Right cardiac atrium (tissue), 5 donors: Measurements from ENCODE around the gene DGKI. TPM values are rescaled to one million over a fixed set of nuclear protein-coding genes. Genes with fewer than 3 reads are reported as not detected.

ENCODE experiments used
- ATAC-seq, 2 donors: fragments of 200-7000 bp; cut with Tn5 transposase; one replicate each; pipeline versions ENCODE4 v1.8.0 to v1.9.1; 2020; ENCODE audit warnings: moderate library complexity in 2 of 2, mild to moderate bottlenecking in 1 of 2
- DNase-seq, 3 donors: peaks; one replicate each; pipeline ENCODE4 v3.0.0-alpha.2; 2020
- H3K27ac ChIP-seq: one replicate; pipeline ENCODE4 v1.5.1; 2013; ENCODE audit warnings: mild to moderate bottlenecking, low read length, control low read depth, moderate library complexity
- H3K27me3 ChIP-seq: one replicate; pipeline ENCODE4 v1.6.1; 2013; ENCODE audit not compliant: control insufficient read depth, insufficient read depth
- H3K4me1 ChIP-seq: one replicate; pipeline ENCODE4 v1.6.1; 2013; ENCODE audit warnings: low read length; ENCODE audit not compliant: control insufficient read depth, insufficient read depth
- H3K4me3 ChIP-seq: one replicate; pipeline ENCODE4 v1.5.1; 2013; ENCODE audit warnings: low read length, control low read depth
- H3K9me3 ChIP-seq: one replicate; pipeline ENCODE4 v1.6.1; 2013; ENCODE audit warnings: low read length; ENCODE audit not compliant: control insufficient read depth
- WGBS: extraction: QIAGEN DNeasy Blood & Tissue Kit; methylation state at CpG from one replicate; pipeline ENCODE4 v1.1.7; 2013; 5-methylcytosine and 5-hydroxymethylcytosine counted together
- intact Hi-C, 4 donors: fragments of 100-400 bp; cut with DNase I; formaldehyde crosslinking; loops; one replicate each; pipeline versions ENCODE4 v1.11.0 to v1.14.0; 2022 to 2023
- polyA plus RNA-seq: library from polyadenylated mRNA; stranded (reverse); fragments of 200-250 nt; gene quantifications from one replicate; pipeline ENCODE4 v1.2.3, GENCODE V29; 2013
- total RNA-seq, 4 donors: library from RNA; stranded (reverse); fragmentation: NEBNext Ultra II Directional; extraction: Animal tissue kit (Norgen Biotek cat#: 25700); gene quantifications; one replicate each; pipeline ENCODE4 v1.2.1, GENCODE V29; 2021
- donor health status: healthy with polysubstance abuse.
- donor health status: DM: no; HTN: yes; CAD: no.
- donor health status: DM: no; HTN: no; CAD: no.
- donor health status: DM: no; HTN: yes; CAD: no; lungs with severe emphysema.
- donor health status: DM: yes; HTN: yes; CAD: no.

DGKI gene
- total and polyA plus RNA-seq, 5 donors = 2.1 to 14.9 (median 7.7) TPM

DNA sequence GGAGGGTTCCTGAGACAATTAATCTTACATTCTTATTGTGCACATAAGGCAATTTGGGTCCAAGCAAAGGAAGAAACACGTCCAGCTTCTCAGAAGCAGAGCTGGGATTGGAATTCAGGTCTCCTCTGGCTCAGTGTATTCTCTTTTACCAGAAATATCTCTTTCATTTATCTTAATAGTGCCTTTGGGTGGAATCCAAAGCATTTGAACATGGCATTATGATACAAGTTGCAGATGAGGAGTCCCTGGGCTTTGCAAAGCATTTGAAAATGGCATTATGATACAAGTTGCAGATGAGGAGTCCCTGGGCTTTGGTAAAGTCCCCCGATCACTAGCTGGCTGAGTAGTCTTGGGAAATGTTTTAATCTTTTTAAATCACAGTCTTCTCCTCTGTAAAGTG, 473.3 kb downstream of the DGKI start:
- ATAC-seq (no peak), DNase-seq (no peak)
- H3K4me1 ChIP-seq = no peaks in the 10 kb centered on the region
- 67% methylated on average over 2 of the region's 2 CpGs for WGBS
- intact Hi-C loops = no loop called here
- no peak overlapping the region for H3K4me3 ChIP-seq
- no peaks in the 10 kb centered on the region for H3K9me3 ChIP-seq
- H3K27me3 ChIP-seq = no peaks in the 10 kb centered on the region
- no peak overlapping the region for H3K27ac ChIP-seq

DNA sequence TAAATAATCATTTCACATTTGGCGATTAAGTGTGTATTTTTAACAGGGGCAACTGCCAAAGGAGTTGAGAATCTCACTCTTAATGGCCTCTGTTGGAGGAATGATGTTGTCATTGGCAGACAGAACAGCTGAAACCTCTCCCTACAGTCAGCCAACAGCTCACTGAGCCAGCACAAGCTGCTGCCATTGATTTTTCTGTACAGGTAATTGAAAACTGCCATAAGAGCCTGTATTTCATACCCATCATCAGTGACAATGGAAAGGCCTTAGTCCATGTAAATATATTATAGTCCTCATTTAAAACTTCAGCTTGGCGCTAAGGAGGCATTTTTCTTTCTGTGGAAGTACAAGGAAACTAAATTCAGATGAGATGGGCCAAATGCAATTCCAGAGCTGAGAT, 475.2 kb downstream of the DGKI start:
- H3K27ac ChIP-seq = no peak overlapping the region
- intact Hi-C loops = no loop called here
- no peaks in the 10 kb centered on the region for H3K9me3 ChIP-seq
- 81% methylated on average over 2 of the region's 2 CpGs for WGBS
- H3K4me1 ChIP-seq = no peaks in the 10 kb centered on the region
- H3K4me3 ChIP-seq = no peak overlapping the region
- H3K27me3 ChIP-seq = no peaks in the 10 kb centered on the region
- no peak for DNase-seq
- ATAC-seq = no peak

DNA sequence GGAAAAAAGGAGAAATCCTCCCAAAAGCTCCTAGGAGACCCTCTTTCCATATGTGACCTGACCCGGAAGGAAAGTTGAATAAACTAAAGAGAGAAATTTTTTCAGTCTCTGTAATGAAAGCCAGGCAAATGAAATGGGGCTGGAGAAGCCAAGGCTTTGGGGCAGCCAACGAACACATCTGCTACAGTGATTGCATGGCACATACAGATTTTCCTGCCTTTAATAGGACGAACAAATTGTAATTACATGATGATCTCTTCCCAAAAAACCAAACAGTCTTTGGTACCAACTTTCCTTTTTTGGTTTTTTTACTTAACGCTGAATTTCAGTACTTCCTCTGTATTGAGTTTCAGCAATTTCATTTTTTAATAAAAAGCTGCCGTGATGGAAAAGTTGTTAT, 479.8 kb downstream of the DGKI start:
- H3K9me3 ChIP-seq = no peaks in the 10 kb centered on the region
- intact Hi-C loops = no loop called here
- no peak for DNase-seq
- no peaks in the 10 kb centered on the region for H3K27me3 ChIP-seq
- H3K27ac ChIP-seq = no peak overlapping the region
- 86% methylated on average over 5 of the region's 5 CpGs for WGBS
- no peaks in the 10 kb centered on the region for H3K4me1 ChIP-seq
- no peak overlapping the region for H3K4me3 ChIP-seq
- no peak for ATAC-seq

DNA sequence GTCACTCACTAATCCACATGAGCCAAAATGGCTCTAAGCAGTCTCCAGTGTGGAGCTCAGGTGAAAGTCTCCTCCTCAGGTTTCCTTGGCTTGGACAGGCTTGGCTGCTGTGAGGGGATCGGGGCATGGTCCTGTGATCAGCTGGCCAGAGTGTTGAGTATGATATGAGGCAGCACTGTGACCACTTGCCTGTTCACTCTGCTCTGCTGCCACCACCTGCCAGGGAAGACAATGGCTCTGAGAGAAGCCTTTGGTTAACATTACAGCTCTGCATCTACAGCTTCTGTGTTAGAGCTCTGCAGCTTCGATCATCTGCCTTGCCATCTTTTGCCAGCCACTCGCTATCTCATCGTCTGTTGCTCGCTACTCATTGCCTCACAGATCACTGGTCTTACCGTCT, 483.1 kb downstream of the DGKI start:
- 95% methylated on average over 6 of the region's 6 CpGs for WGBS
- no peak for ATAC-seq
- Histone ChIP-seq H3K9me3 (peaks cover 2% of the 10 kb centered on the region), H3K27me3 (no peaks in the 10 kb centered on the region), H3K27ac (no peak overlapping the region), H3K4me3 (no peak overlapping the region), H3K4me1 (no peaks in the 10 kb centered on the region)
- no peak for DNase-seq
- intact Hi-C loops = no loop called here

DNA sequence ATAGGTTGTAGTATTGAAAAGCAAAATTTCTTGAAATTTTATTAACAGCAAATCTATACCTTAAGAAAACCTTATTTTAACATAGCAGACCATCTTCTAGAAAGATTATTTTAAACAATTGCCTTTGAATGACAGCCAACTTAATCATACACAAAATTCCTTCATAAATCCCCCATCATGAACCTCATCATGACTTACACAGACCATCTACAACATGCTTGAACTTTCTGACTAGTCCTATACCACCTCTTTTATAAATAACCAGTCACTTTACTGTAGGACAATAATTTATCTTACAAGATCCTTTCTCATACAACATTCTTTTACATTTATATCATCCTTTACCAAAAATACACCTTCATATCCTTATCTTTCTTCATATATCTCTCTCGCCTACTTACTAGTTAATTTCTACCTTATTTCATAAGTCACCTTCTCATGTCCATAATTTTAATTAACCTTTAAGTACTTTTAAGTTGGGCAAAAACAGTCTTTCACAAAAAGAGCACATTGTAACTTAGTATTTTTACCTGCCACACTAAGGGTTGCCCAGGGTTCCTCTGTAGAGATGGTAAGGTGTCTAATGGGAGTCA, 486.6 kb downstream of the DGKI start:
- 44% methylated on average over 1 of the region's 1 CpG for WGBS
- Histone ChIP-seq H3K4me3 (no peak overlapping the region), H3K9me3 (peaks cover 2% of the 10 kb centered on the region), H3K27ac (no peak overlapping the region), H3K27me3 (no peaks in the 10 kb centered on the region), H3K4me1 (no peaks in the 10 kb centered on the region)
- ATAC-seq (no peak), DNase-seq (no peak)
- intact Hi-C loops = no loop called here

DNA sequence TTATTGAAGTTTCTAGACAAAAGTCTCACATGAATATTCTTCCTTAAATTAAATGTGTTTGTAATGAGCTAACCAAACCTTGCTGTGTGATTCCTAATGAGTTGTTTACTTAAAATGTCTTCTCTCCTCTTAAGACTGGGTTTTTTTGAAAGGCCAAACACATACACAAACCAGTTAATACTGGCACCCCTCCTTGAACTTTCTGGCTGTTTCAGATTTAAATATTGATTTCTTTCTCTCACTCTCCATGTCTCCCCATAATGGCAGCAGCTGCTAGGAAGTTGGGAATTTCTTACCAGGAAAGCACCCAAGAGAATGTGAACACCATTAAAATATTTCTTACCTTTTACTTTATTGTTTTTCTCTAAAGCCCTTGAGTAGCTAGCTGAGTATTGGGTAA, 491.8 kb downstream of the DGKI start:
- Histone ChIP-seq H3K27ac (no peak overlapping the region), H3K9me3 (no peaks in the 10 kb centered on the region), H3K4me1 (no peaks in the 10 kb centered on the region), H3K27me3 (no peaks in the 10 kb centered on the region), H3K4me3 (no peak overlapping the region)
- DNase-seq = no peak
- ATAC-seq = no peak
- intact Hi-C loops = no loop called here

DNA sequence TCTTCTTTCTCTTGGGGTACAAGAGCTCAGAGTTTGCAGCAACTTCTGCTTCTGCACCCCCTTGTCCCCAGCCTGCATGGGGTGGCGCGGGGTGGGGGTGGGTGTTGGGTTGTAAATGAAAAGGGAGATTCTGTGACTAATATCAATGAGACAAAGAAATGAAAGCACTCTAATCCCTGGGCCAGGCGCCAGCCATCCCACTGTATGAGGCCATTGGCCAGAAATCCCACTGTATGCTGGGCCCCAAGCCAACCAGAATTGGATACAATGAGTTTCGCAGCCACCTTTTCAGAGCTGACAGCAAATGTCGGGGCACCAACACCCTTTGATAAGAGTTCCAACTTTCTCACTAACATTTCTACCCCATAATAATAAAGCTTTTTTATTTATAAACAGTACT, 492.4 kb downstream of the DGKI start:
- 38% methylated on average over 5 of the region's 5 CpGs for WGBS
- Histone ChIP-seq H3K4me3 (no peak overlapping the region), H3K4me1 (no peaks in the 10 kb centered on the region), H3K9me3 (no peaks in the 10 kb centered on the region), H3K27me3 (no peaks in the 10 kb centered on the region), H3K27ac (no peak overlapping the region)
- peak in 1 of 2 donors; percentile 38 for ATAC-seq
- intact Hi-C loops = no loop called here
- DNase-seq = peak; percentile 29 to 75 (median 33)

DNA sequence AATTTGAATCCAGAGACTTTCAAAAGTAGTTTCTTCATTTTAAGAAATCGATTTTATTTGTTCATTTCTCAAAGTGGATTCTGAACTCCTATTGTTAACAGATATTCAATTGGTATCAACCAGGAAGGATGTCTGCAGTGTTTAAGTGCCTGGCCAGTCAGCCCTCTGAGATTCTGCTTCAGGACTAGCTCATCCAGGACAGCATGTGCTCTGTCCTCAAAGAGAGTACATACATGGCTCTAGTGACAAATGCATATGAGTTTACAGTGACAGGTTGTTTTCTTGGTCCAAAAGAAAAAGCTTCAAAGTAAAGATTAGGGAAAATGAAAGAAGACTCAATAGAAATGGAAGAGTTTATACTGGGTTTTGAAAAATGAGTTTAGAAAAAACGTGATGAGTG, 494.8 kb downstream of the DGKI start:
- DNase-seq (no peak), ATAC-seq (no peak)
- Histone ChIP-seq H3K9me3 (no peaks in the 10 kb centered on the region), H3K27ac (no peak overlapping the region), H3K4me1 (no peaks in the 10 kb centered on the region), H3K4me3 (no peak overlapping the region), H3K27me3 (no peaks in the 10 kb centered on the region)
- intact Hi-C loops = no loop called here
- WGBS = 65% methylated on average over 2 of the region's 2 CpGs

DNA sequence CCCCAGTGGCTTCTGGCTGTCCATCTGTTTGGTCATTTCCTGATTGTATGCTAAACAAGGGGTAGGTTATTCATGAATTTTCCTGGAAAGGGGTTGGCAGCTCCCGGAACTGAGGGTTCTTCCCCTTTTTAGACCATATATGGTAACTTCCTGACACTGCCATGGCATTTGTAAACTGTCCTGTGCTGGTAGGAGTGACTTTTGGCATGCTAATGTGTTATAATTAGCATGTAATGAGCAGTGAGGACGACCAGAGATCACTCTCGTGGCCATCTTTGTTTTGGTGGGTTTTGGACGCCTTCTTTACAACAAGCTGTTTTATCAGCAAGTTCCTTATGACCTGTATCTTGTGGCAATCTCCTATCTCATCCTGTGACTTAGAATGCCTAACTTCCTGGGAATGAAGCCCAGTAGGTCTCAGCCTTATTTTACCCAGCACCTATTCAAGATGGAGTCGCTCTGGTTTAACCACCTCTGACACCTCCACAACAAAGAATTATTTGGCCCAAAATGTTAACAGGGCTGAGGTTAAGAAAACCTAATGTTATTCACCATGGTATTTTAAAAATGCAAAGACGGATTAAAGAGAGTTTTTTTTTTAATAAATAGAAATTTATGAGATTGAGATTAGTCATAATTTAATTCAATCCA, 500.9 kb downstream of the DGKI start:
- Histone ChIP-seq H3K4me3 (no peak overlapping the region), H3K9me3 (no peaks in the 10 kb centered on the region), H3K27me3 (no peaks in the 10 kb centered on the region), H3K27ac (no peak overlapping the region), H3K4me1 (no peaks in the 10 kb centered on the region)
- ATAC-seq = no peak
- no peak for DNase-seq
- intact Hi-C loops = no loop called here
- WGBS = 72% methylated on average over 6 of the region's 6 CpGs

DNA sequence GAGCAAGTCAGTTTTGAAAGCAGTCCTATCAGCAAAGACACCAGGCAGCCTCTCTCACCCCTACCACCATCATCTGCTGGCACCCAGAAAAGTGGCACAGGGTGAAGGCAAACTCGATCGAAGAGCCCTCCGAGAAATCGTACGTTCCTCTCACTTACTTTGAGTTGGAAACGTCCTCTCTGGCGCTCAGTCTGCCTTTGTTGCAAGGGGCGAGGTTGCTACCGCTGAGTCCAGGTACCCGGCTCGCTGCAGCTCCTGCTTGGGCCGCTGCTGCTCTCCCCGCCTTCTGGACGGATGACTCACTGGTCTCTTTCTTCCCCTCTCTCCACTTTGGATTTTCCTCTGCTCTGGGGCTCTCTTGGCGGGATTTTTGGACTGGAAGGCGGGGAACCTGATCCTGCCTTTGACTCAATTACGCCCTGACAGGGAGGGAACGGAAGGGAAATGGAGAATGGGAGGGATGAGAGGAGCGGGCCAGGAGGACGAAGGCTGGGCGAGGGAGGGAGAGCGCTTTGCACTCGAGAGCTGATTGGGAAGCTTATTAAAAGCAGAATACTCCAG, 503.4 kb downstream of the DGKI start, which contains the start of gene PTN:
Gene PTN, minus strand, starts transcription at position 453 of the 561 bp plus-strand sequence. CDS start 88,760 bp downstream, outside the sequence.
- intact Hi-C loops = no loop called here
- DNase-seq = peak; percentile 58 to 72 (median 59)
- no peaks in the 10 kb centered on the region for H3K9me3 ChIP-seq
- H3K27me3 ChIP-seq = no peaks in the 10 kb centered on the region
- WGBS = 1% methylated on average over 23 of the region's 23 CpGs
- no peak within 1 kb of the TSS for H3K27ac ChIP-seq
- peak within 1 kb of the TSS; percentile 40 for H3K4me3 ChIP-seq
- peak; percentile 87 to 89 for ATAC-seq
- no peaks in the 10 kb centered on the region for H3K4me1 ChIP-seq

DNA sequence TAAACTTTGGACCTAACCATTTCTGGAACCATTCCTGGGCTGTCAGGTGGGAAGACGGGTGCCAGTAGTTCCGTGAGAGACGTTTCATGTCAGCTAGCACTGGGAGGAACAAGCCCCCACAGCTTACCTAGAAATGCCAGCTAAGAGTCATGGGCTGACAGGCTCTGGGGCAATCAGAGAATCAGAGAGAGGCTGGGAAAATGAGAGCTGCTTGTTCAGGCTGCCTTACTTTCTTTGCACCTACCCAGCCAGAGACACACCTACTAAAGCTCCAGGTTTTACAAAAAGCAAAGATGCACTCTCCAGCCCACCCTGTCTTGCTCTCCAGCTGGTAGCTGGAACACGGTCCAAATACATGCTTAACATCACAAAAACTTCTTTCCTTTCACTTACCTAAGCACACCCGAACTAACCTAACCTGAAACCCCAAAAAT, 503.9 kb downstream of the DGKI start:
- intact Hi-C loops = no loop called here
- Histone ChIP-seq H3K9me3 (no peaks in the 10 kb centered on the region), H3K4me3 (peak overlapping the region; percentile 40), H3K27me3 (no peaks in the 10 kb centered on the region), H3K27ac (no peak overlapping the region), H3K4me1 (no peaks in the 10 kb centered on the region)
- ATAC-seq (peak; percentile 34 to 42), DNase-seq (no peak)
- WGBS = 15% methylated on average over 5 of the region's 5 CpGs
